WTC11 (cell line): ENCODE measurements around the gene CYP4F2. TPM values are rescaled to one million over a fixed set of nuclear protein-coding genes. Genes with fewer than 3 reads are reported as not detected.

Source experiments
- ATAC-seq: fragments of 200-7000 bp; cut with Tn5 transposase; 2 replicates; pipeline ENCODE4 v1.10.0; 2021; ENCODE audit warnings: mild to moderate bottlenecking, moderate library complexity
- CTCF ChIA-PET: fragments of 300-600 bp; sonication (Branson Sonifier 250); formaldehyde crosslinking; loops from one replicate; lab custom pipeline; 2021; ENCODE audit warnings: antibody characterized with exemption; lab: Charles Lee
- POLR2A ChIA-PET: fragments of 350-600 bp; sonication (Branson Sonifier 250); formaldehyde crosslinking; loops from one replicate; lab custom pipeline; 2021; ENCODE audit warnings: antibody characterized with exemption; lab: Charles Lee
- DNase-seq: peaks from one replicate; pipeline ENCODE4 v3.0.0; 2021; ENCODE audit warnings: low spot score
- H3K27ac Mint-ChIP-seq: 2 replicates; pipeline ENCODE4 v1.8.0; 2021; ENCODE audit warnings: mixed read lengths
- H3K27me3 Mint-ChIP-seq: 2 replicates; pipeline ENCODE4 v1.8.0; 2021; ENCODE audit warnings: low read depth, mild to moderate bottlenecking, moderate library complexity, mixed read lengths
- H3K36me3 Mint-ChIP-seq: 2 replicates; pipeline ENCODE4 v1.8.0; 2021; ENCODE audit warnings: mixed read lengths
- H3K4me1 Mint-ChIP-seq: 2 replicates; pipeline ENCODE4 v1.8.0; 2022; ENCODE audit warnings: mixed read lengths
- H3K4me3 Mint-ChIP-seq: 2 replicates; pipeline ENCODE4 v1.8.0; 2021; ENCODE audit warnings: mild to moderate bottlenecking, moderate library complexity, mixed read lengths
- H3K9me3 Mint-ChIP-seq: 2 replicates; pipeline ENCODE4 v1.8.0; 2021; ENCODE audit warnings: mixed read lengths
- AFF4 ChIP-seq: sonication (generic); formaldehyde crosslinking; IDR thresholded peaks from 2 replicates; pipeline ENCODE4 v1.8.1; 2023; ENCODE audit warnings: mild to moderate bottlenecking, missing genetic modification reagents, borderline replicate concordance
- ATF1 ChIP-seq: sonication (generic); formaldehyde crosslinking; IDR thresholded peaks from 2 replicates; pipeline ENCODE4 v1.8.1; 2023; ENCODE audit warnings: mild to moderate bottlenecking, moderate library complexity, missing genetic modification reagents
- CTCF ChIP-seq: fragments of 200-600 bp; IDR thresholded peaks from 2 replicates; pipeline ENCODE4 v1.8.0; 2022; ENCODE audit warnings: antibody characterized with exemption
- ESRRA ChIP-seq: sonication (generic); formaldehyde crosslinking; IDR thresholded peaks from 2 replicates; pipeline ENCODE4 v1.8.1; 2022; ENCODE audit warnings: mild to moderate bottlenecking, missing genetic modification reagents, borderline replicate concordance
- GABPB1 ChIP-seq: sonication (generic); formaldehyde crosslinking; IDR thresholded peaks from 2 replicates; pipeline ENCODE4 v1.8.1; 2023; ENCODE audit warnings: mild to moderate bottlenecking, missing genetic modification reagents
- IRF2 ChIP-seq: sonication (generic); formaldehyde crosslinking; IDR thresholded peaks from 2 replicates; pipeline ENCODE4 v1.8.0; 2022; ENCODE audit warnings: low read depth, missing genetic modification reagents, borderline replicate concordance
- KAT7 ChIP-seq: sonication (generic); formaldehyde crosslinking; IDR thresholded peaks from 2 replicates; pipeline ENCODE4 v1.8.1; 2023; ENCODE audit warnings: missing genetic modification reagents, mild to moderate bottlenecking, borderline replicate concordance
- MLX ChIP-seq: sonication (generic); formaldehyde crosslinking; IDR thresholded peaks from 2 replicates; pipeline ENCODE4 v1.8.1; 2023; ENCODE audit warnings: mild to moderate bottlenecking, missing genetic modification reagents, moderate library complexity
- RORB ChIP-seq: fragments of 250-450 bp; sonication (Bioruptor Pico); IDR thresholded peaks from 2 replicates; pipeline ENCODE4 v1.9.0; 2021; ENCODE audit warnings: mild to moderate bottlenecking
- SMAD3 ChIP-seq: sonication (generic); formaldehyde crosslinking; IDR thresholded peaks from 2 replicates; pipeline ENCODE4 v1.8.0; 2022; ENCODE audit warnings: missing genetic modification reagents, mild to moderate bottlenecking, borderline replicate concordance
- TCF7 ChIP-seq: sonication (generic); formaldehyde crosslinking; IDR thresholded peaks from 2 replicates; pipeline ENCODE4 v1.8.0; 2022; ENCODE audit warnings: mild to moderate bottlenecking, low read depth, missing genetic modification reagents, moderate library complexity
- ZNF219 ChIP-seq: sonication (generic); formaldehyde crosslinking; IDR thresholded peaks from 2 replicates; pipeline ENCODE4 v1.8.0; 2023; ENCODE audit warnings: missing genetic modification reagents, mild to moderate bottlenecking, borderline replicate concordance
- ZNF232 ChIP-seq: sonication (generic); formaldehyde crosslinking; IDR thresholded peaks from 2 replicates; pipeline ENCODE4 v1.8.0; 2022; ENCODE audit warnings: mild to moderate bottlenecking, missing genetic modification reagents
- ZNF671 ChIP-seq: fragments of 250-450 bp; sonication (Bioruptor Pico); IDR thresholded peaks from 2 replicates; pipeline ENCODE4 v1.8.0; 2021; ENCODE audit warnings: mild to moderate bottlenecking
- total RNA-seq: library from RNA; stranded (reverse); gene quantifications from 3 replicates; pipeline ENCODE4 v1.2.3, GENCODE V29; 2021
- TF ChIP-seq, protein P1 (sequence below): sonication (generic); formaldehyde crosslinking; IDR thresholded peaks from 2 replicates; pipeline ENCODE4 v1.8.0; 2022; ENCODE audit warnings: missing genetic modification reagents
- TF ChIP-seq, protein P2 (sequence below): sonication (generic); formaldehyde crosslinking; IDR thresholded peaks from 2 replicates; pipeline ENCODE4 v1.8.0; 2023; ENCODE audit warnings: missing genetic modification reagents
- TF ChIP-seq, protein P3 (sequence below): fragments of 250-450 bp; sonication (Bioruptor Pico); IDR thresholded peaks from 2 replicates; pipeline ENCODE4 v1.9.0; 2021; ENCODE audit warnings: mild to moderate bottlenecking
- TF ChIP-seq, protein P4 (sequence below): sonication (generic); formaldehyde crosslinking; IDR thresholded peaks from 2 replicates; pipeline ENCODE4 v1.8.0; 2022; ENCODE audit warnings: mild to moderate bottlenecking, missing genetic modification reagents
- TF ChIP-seq, protein P5 (sequence below): fragments of 250-450 bp; sonication (Bioruptor Pico); IDR thresholded peaks from 2 replicates; pipeline ENCODE4 v1.8.0; 2021; ENCODE audit warnings: mild to moderate bottlenecking

The CYP4F2 gene
- total RNA-seq, 1 experiment from 2014 or later: 0.24 TPM

GRCh38 chr19:15831626-15832025 lies 66.2 kb downstream of the CYP4F2 start:
- Mint-ChIP-seq H3K9me3 (peaks cover 36% of the 10 kb centered on the region), H3K27me3 (peaks cover 23% of the 10 kb centered on the region), H3K27ac (no peak overlapping the region), H3K36me3 (peaks cover 29% of the 10 kb centered on the region), H3K4me3 (no peak overlapping the region), H3K4me1 (peaks cover 8% of the 10 kb centered on the region)
- POLR2A ChIA-PET: no interaction called here
- no peak for TF ChIP-seq RORB
- TF ChIP-seq TCF7 (CRISPR knock-in tag): no peak
- no peak for TF ChIP-seq CTCF
- TF ChIP-seq ESRRA (CRISPR knock-in tag): no peak
- TF ChIP-seq AFF4: no peak
- TF ChIP-seq, protein P1, sequence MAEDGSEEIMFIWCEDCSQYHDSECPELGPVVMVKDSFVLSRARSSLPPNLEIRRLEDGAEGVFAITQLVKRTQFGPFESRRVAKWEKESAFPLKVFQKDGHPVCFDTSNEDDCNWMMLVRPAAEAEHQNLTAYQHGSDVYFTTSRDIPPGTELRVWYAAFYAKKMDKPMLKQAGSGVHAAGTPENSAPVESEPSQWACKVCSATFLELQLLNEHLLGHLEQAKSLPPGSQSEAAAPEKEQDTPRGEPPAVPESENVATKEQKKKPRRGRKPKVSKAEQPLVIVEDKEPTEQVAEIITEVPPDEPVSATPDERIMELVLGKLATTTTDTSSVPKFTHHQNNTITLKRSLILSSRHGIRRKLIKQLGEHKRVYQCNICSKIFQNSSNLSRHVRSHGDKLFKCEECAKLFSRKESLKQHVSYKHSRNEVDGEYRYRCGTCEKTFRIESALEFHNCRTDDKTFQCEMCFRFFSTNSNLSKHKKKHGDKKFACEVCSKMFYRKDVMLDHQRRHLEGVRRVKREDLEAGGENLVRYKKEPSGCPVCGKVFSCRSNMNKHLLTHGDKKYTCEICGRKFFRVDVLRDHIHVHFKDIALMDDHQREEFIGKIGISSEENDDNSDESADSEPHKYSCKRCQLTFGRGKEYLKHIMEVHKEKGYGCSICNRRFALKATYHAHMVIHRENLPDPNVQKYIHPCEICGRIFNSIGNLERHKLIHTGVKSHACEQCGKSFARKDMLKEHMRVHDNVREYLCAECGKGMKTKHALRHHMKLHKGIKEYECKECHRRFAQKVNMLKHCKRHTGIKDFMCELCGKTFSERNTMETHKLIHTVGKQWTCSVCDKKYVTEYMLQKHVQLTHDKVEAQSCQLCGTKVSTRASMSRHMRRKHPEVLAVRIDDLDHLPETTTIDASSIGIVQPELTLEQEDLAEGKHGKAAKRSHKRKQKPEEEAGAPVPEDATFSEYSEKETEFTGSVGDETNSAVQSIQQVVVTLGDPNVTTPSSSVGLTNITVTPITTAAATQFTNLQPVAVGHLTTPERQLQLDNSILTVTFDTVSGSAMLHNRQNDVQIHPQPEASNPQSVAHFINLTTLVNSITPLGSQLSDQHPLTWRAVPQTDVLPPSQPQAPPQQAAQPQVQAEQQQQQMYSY: no peak
- TF ChIP-seq ZNF219 (CRISPR knock-in tag): no peak
- TF ChIP-seq ZNF232 (CRISPR knock-in tag): no peak
- TF ChIP-seq GABPB1 (CRISPR knock-in tag): no peak
- TF ChIP-seq KAT7 (CRISPR knock-in tag): no peak
- no peak for TF ChIP-seq SMAD3 (CRISPR knock-in tag)
- TF ChIP-seq, protein P2, sequence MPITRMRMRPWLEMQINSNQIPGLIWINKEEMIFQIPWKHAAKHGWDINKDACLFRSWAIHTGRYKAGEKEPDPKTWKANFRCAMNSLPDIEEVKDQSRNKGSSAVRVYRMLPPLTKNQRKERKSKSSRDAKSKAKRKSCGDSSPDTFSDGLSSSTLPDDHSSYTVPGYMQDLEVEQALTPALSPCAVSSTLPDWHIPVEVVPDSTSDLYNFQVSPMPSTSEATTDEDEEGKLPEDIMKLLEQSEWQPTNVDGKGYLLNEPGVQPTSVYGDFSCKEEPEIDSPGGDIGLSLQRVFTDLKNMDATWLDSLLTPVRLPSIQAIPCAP (CRISPR knock-in tag): no peak
- no peak for TF ChIP-seq ZNF671 (CRISPR knock-in tag)
- TF ChIP-seq, protein P3, sequence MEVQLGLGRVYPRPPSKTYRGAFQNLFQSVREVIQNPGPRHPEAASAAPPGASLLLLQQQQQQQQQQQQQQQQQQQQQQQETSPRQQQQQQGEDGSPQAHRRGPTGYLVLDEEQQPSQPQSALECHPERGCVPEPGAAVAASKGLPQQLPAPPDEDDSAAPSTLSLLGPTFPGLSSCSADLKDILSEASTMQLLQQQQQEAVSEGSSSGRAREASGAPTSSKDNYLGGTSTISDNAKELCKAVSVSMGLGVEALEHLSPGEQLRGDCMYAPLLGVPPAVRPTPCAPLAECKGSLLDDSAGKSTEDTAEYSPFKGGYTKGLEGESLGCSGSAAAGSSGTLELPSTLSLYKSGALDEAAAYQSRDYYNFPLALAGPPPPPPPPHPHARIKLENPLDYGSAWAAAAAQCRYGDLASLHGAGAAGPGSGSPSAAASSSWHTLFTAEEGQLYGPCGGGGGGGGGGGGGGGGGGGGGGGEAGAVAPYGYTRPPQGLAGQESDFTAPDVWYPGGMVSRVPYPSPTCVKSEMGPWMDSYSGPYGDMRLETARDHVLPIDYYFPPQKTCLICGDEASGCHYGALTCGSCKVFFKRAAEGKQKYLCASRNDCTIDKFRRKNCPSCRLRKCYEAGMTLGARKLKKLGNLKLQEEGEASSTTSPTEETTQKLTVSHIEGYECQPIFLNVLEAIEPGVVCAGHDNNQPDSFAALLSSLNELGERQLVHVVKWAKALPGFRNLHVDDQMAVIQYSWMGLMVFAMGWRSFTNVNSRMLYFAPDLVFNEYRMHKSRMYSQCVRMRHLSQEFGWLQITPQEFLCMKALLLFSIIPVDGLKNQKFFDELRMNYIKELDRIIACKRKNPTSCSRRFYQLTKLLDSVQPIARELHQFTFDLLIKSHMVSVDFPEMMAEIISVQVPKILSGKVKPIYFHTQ: no peak
- TF ChIP-seq, protein P4, sequence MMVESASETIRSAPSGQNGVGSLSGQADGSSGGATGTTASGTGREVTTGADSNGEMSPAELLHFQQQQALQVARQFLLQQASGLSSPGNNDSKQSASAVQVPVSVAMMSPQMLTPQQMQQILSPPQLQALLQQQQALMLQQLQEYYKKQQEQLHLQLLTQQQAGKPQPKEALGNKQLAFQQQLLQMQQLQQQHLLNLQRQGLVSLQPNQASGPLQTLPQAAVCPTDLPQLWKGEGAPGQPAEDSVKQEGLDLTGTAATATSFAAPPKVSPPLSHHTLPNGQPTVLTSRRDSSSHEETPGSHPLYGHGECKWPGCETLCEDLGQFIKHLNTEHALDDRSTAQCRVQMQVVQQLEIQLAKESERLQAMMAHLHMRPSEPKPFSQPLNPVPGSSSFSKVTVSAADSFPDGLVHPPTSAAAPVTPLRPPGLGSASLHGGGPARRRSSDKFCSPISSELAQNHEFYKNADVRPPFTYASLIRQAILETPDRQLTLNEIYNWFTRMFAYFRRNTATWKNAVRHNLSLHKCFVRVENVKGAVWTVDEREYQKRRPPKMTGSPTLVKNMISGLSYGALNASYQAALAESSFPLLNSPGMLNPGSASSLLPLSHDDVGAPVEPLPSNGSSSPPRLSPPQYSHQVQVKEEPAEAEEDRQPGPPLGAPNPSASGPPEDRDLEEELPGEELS (CRISPR knock-in tag): no peak
- TF ChIP-seq, protein P5, sequence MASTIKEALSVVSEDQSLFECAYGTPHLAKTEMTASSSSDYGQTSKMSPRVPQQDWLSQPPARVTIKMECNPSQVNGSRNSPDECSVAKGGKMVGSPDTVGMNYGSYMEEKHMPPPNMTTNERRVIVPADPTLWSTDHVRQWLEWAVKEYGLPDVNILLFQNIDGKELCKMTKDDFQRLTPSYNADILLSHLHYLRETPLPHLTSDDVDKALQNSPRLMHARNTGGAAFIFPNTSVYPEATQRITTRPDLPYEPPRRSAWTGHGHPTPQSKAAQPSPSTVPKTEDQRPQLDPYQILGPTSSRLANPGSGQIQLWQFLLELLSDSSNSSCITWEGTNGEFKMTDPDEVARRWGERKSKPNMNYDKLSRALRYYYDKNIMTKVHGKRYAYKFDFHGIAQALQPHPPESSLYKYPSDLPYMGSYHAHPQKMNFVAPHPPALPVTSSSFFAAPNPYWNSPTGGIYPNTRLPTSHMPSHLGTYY: no peak
- TF ChIP-seq IRF2 (CRISPR knock-in tag): no peak
- no peak for TF ChIP-seq MLX (CRISPR knock-in tag)
- TF ChIP-seq ATF1: no peak
- DNase-seq (no peak), ATAC-seq (no peak)
- CTCF ChIA-PET: no interaction called here
